ENCODE results near the gene LRRC19. TPM values are rescaled to one million over a fixed set of nuclear protein-coding genes. Genes with fewer than 3 reads are reported as not detected.

The LRRC19 gene
- total RNA-seq, 1 experiment from 2014 or later = not detected

DNA sequence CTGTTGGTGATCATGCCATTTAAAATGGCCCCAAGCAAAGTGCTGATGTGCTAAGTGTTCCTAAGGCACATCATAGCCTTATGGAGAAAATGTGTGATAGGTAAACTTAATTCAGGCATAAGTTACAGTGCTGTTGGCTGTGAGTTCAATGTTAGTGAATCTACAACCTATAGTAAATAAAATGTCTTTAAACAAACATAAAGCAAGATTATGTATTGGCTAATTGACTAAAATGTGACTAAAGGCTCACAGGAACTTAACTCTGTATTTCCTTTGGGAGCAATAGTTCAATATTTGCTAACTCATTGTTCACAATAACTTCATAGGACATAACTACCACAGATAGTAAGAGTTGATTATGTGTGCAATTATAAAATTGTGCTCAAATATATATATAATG lies 49.4 kb upstream of the LRRC19 start (continued):
- no peak for TF ChIP-seq ERG (CRISPR knock-in tag; IDR thresholded peaks at IDR 0.05)

- no peaks in the 10 kb centered on the region for H3K27me3 Mint-ChIP-seq (ENCODE audit: low read depth)
- CTCF ChIA-PET = interaction anchor here (0.7 kb wide), 1 partner anchor 34 kb away, joined by 3 read pairs; no protein-coding TSS in a partner anchor
- ATAC-seq (no peak), DNase-seq (ENCODE audit: low spot score) (no peak)
- no peaks in the 10 kb centered on the region for H3K36me3 Mint-ChIP-seq
- no peaks in the 10 kb centered on the region for H3K9me3 Mint-ChIP-seq
- no peak for TF ChIP-seq MAX (CRISPR knock-in tag; IDR thresholded peaks at IDR 0.05)
- no peaks in the 10 kb centered on the region for H3K4me1 Mint-ChIP-seq
- POLR2A ChIA-PET = no interaction called here
- no peak overlapping the region for H3K27ac Mint-ChIP-seq
- no peak overlapping the region for H3K4me3 Mint-ChIP-seq
Observed at GRCh38 chr9:27054125-27054524, 48.7 kb upstream of the LRRC19 start.

DNA sequence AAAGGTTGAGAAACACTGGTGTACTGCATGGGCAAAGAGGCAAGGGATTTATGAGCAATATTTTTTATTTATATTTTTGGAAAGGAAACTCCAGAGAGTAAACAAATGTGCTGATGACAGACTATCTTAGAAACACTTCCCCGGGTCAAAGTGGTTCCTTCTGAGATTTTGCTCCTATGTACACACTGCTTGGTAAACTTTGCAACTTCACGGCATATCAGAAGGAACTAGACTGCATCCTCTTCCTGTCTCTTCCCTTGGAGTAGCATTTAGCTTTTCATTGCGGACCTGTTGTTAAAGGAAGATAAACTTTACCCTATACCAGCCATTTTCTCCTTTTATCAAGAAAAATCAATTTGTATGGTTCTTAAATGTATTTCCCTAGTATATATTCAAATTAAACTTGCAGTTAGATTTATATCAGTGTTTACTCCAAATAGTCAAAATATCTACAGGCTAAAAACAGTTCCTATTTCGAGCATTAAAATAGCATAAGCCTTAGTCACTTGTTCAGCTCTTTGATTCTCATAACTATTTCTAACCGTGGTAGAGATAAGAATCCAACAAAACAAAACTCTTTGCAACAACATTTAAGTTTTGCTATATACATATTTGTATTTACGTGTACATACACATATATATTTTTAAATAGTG lies 48.0 kb upstream of the LRRC19 start:
- Mint-ChIP-seq H3K4me3 (no peak overlapping the region), H3K4me1 (no peaks in the 10 kb centered on the region), H3K27ac (no peak overlapping the region), H3K27me3 (ENCODE audit: low read depth) (no peaks in the 10 kb centered on the region), H3K9me3 (no peaks in the 10 kb centered on the region), H3K36me3 (no peaks in the 10 kb centered on the region)
- TF ChIP-seq ZNF416 (CRISPR knock-in tag; IDR thresholded peaks at IDR 0.05) (no peak), FOXJ3 (CRISPR knock-in tag; IDR thresholded peaks at IDR 0.05; ENCODE audit: borderline replicate concordance) (no peak), CTCF (IDR thresholded peaks at IDR 0.05) (no peak), ZNF396 (CRISPR knock-in tag; IDR thresholded peaks at IDR 0.05; ENCODE audit: borderline replicate concordance) (no peak), TEAD4 (CRISPR knock-in tag; IDR thresholded peaks at IDR 0.05) (no peak), FOXK1 (CRISPR knock-in tag; IDR thresholded peaks at IDR 0.05) (no peak), ZMAT4 (CRISPR knock-in tag; IDR thresholded peaks at IDR 0.05) (no peak), HMGA2 (CRISPR knock-in tag; IDR thresholded peaks at IDR 0.05) (no peak), MXD4 (CRISPR knock-in tag; IDR thresholded peaks at IDR 0.05; ENCODE audit: borderline replicate concordance) (no peak), ATF1 (CRISPR knock-in tag; IDR thresholded peaks at IDR 0.05) (no peak), GRHL2 (CRISPR knock-in tag; IDR thresholded peaks at IDR 0.05; ENCODE audit: insufficient replicate concordance, severe bottlenecking) (no peak), ATF3 (CRISPR knock-in tag; conservative IDR thresholded peaks at IDR 0.05) (no peak), FOXP1 (CRISPR knock-in tag; IDR thresholded peaks at IDR 0.05; ENCODE audit: borderline replicate concordance) (no peak)
- TF ChIP-seq, protein P1, sequence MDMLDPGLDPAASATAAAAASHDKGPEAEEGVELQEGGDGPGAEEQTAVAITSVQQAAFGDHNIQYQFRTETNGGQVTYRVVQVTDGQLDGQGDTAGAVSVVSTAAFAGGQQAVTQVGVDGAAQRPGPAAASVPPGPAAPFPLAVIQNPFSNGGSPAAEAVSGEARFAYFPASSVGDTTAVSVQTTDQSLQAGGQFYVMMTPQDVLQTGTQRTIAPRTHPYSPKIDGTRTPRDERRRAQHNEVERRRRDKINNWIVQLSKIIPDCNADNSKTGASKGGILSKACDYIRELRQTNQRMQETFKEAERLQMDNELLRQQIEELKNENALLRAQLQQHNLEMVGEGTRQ (CRISPR knock-in tag; IDR thresholded peaks at IDR 0.05) = no peak
- TF ChIP-seq, protein P2, sequence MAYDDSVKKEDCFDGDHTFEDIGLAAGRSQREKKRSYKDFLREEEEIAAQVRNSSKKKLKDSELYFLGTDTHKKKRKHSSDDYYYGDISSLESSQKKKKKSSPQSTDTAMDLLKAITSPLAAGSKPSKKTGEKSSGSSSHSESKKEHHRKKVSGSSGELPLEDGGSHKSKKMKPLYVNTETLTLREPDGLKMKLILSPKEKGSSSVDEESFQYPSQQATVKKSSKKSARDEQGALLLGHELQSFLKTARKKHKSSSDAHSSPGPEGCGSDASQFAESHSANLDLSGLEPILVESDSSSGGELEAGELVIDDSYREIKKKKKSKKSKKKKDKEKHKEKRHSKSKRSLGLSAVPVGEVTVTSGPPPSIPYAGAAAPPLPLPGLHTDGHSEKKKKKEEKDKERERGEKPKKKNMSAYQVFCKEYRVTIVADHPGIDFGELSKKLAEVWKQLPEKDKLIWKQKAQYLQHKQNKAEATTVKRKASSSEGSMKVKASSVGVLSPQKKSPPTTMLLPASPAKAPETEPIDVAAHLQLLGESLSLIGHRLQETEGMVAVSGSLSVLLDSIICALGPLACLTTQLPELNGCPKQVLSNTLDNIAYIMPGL (CRISPR knock-in tag; IDR thresholded peaks at IDR 0.05) = no peak
- TF ChIP-seq, protein P3, sequence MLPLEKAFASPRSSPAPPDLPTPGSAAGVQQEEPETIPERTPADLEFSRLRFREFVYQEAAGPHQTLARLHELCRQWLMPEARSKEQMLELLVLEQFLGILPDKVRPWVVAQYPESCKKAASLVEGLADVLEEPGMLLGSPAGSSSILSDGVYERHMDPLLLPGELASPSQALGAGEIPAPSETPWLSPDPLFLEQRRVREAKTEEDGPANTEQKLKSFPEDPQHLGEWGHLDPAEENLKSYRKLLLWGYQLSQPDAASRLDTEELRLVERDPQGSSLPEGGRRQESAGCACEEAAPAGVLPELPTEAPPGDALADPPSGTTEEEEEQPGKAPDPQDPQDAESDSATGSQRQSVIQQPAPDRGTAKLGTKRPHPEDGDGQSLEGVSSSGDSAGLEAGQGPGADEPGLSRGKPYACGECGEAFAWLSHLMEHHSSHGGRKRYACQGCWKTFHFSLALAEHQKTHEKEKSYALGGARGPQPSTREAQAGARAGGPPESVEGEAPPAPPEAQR (CRISPR knock-in tag; IDR thresholded peaks at IDR 0.05) = no peak
- POLR2A ChIA-PET = no interaction called here
- ATAC-seq (no peak), DNase-seq (ENCODE audit: low spot score) (no peak)
- CTCF ChIA-PET = interaction anchor here (0.7 kb wide), 1 partner anchor 33 kb away, joined by 3 read pairs; no protein-coding TSS in a partner anchor
